CD4-positive, alpha-beta memory T cell (primary cell): ENCODE results near the gene KLHL3. TPM values are rescaled to one million over a fixed set of nuclear protein-coding genes. Genes with fewer than 3 reads are reported as not detected.
A peak's percentile ranks its signal among the peaks of the same experiment; 100 is the strongest.

Source experiments
- CTCF ChIA-PET: fragments of 350-600 bp; sonication (Branson Sonifier 250); formaldehyde crosslinking; loops from one replicate; lab custom pipeline; 2021; ENCODE audit warnings: inconsistent platforms; ENCODE audit not compliant: partially characterized antibody; lab: Charles Lee
- POLR2A ChIA-PET: fragments of 350-600 bp; sonication (Branson Sonifier 250); formaldehyde crosslinking; loops from one replicate; lab custom pipeline; 2021; ENCODE audit not compliant: partially characterized antibody; lab: Charles Lee
- DNase-seq, 5 donors: peaks; one replicate each; pipeline versions ENCODE4 v3.0.0 to v3.0.0-alpha.2; 2020 to 2022; ENCODE audit warnings: mixed read lengths in 1 of 5
- H3K27ac ChIP-seq: one replicate; pipeline ENCODE4 v1.7.0; 2013; ENCODE audit warnings: low read depth, low read length
- H3K27me3 ChIP-seq: 2 replicates; pipeline ENCODE4 v1.7.0; 2013; ENCODE audit warnings: mild to moderate bottlenecking, low read length, moderate library complexity; ENCODE audit not compliant: insufficient read depth
- H3K36me3 ChIP-seq: 2 replicates; pipeline ENCODE4 v1.7.0; 2013; ENCODE audit warnings: mild to moderate bottlenecking, low read length, moderate library complexity; ENCODE audit not compliant: insufficient read depth
- H3K4me1 ChIP-seq: 2 replicates; pipeline ENCODE4 v1.7.0; 2013; ENCODE audit warnings: mild to moderate bottlenecking, low read length, moderate library complexity; ENCODE audit not compliant: insufficient read depth
- H3K4me3 ChIP-seq, 2 donors: one replicate each; pipeline ENCODE4 v1.7.0; 2013; ENCODE audit warnings: low read length in 2 of 2, mild to moderate bottlenecking in 1 of 2
- H3K9me3 ChIP-seq, 2 donors: one replicate each; pipeline ENCODE4 v1.7.0; 2013; ENCODE audit warnings: low read length in 2 of 2, control low read depth in 1 of 2; ENCODE audit not compliant: control insufficient read depth in 1 of 2
- H3K27ac Mint-ChIP-seq, 7 donors: one replicate each; pipeline ENCODE4 v1.8.0; 2020 to 2021; ENCODE audit warnings: mixed read lengths in 7 of 7, mild to moderate bottlenecking in 6 of 7, inconsistent platforms in 3 of 7, moderate library complexity in 3 of 7
- H3K27me3 Mint-ChIP-seq, 2 donors: one replicate each; pipeline ENCODE4 v1.8.0; 2020 to 2021; ENCODE audit warnings: mixed read lengths in 2 of 2
- H3K36me3 Mint-ChIP-seq, 2 donors: one replicate each; pipeline ENCODE4 v1.8.0; 2020 to 2021; ENCODE audit warnings: mixed read lengths in 2 of 2, inconsistent platforms in 1 of 2, mild to moderate bottlenecking in 1 of 2
- H3K4me1 Mint-ChIP-seq, 4 donors: one replicate each; pipeline ENCODE4 v1.8.0; 2020 to 2021; ENCODE audit warnings: mixed read lengths in 4 of 4, mild to moderate bottlenecking in 1 of 4
- H3K4me3 Mint-ChIP-seq, 8 donors: one replicate each; pipeline ENCODE4 v1.8.0; 2020 to 2021; ENCODE audit warnings: mixed read lengths in 8 of 8, mild to moderate bottlenecking in 7 of 8, moderate library complexity in 6 of 8, inconsistent platforms in 3 of 8
- H3K9me3 Mint-ChIP-seq, 8 donors: one replicate each; pipeline ENCODE4 v1.8.0; 2020 to 2021; ENCODE audit warnings: mixed read lengths in 8 of 8, mild to moderate bottlenecking in 5 of 8, inconsistent platforms in 3 of 8, moderate library complexity in 1 of 8
- intact Hi-C: fragments of 100-400 bp; cut with micrococcal nuclease; formaldehyde crosslinking; loops from one replicate; pipeline ENCODE4 v1.15.1; 2023
- microRNA-seq: library from miRNA; unstranded; fragments of <30 nt; microRNA quantifications from one replicate; pipeline ENCODE4 v1.2.0, GENCODE V29; 2021; ENCODE audit warnings: borderline replicate concordance, borderline number of aligned reads, borderline microRNAs expressed, mixed read lengths
- polyA plus RNA-seq, 2 donors: library from polyadenylated mRNA; unstranded; fragments of 300-500 nt; fragmentation: Illumina TruSeq; gene quantifications; one replicate each; pipeline ENCODE4 v1.2.3, GENCODE V29; 2021
- total RNA-seq, 2 experiments: library from RNA; stranded (reverse); gene quantifications; one replicate each; pipeline ENCODE4 v1.2.3, GENCODE V29; 2021

KLHL3 gene
- total and polyA plus RNA-seq, 4 experiments from 2014 or later = 2.2 to 25.9 (median 12.5) TPM

DNA sequence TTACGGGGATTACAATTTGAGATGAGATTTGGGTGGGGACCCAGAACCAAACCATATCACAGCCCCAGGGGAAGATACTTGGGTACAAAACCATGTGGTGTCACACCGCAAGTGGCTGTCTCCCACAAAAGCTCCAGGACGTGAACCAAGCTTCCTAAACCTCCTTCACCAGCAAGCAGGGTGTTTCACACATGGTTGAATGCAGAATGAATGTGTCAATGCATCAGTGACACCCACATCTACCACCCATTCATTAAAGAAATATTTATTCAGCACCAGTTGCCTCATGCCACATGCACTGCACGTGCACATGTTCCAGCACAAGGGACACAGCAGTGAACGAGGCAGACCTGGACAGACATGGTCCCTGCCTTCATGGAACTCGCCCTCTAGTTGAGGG lies 165.8 kb downstream of the KLHL3 start:
- Histone ChIP-seq H3K27ac (no peak overlapping the region), H3K4me1 (no peaks in the 10 kb centered on the region), H3K4me3 (no peak overlapping the region), H3K27me3 (no peaks in the 10 kb centered on the region), H3K9me3 (no peaks in the 10 kb centered on the region), H3K36me3 (no peaks in the 10 kb centered on the region)
- ChIA-PET CTCF (no interaction called here), POLR2A (no interaction called here)
- H3K27ac Mint-ChIP-seq = no peak overlapping the region
- intact Hi-C loops = no loop called here
- no peaks in the 10 kb centered on the region for H3K36me3 Mint-ChIP-seq
- H3K4me3 Mint-ChIP-seq = no peak overlapping the region
- no peak for DNase-seq
- peaks cover 0 to 3% (median 0%) of the 10 kb centered on the region in 8 donors for H3K9me3 Mint-ChIP-seq
- peaks cover 27 to 34% of the 10 kb centered on the region in 2 donors for H3K27me3 Mint-ChIP-seq
- H3K4me1 Mint-ChIP-seq = no peaks in the 10 kb centered on the region

Small RNAs within 50 kb of the gene (microRNA-seq; reads per million reads assigned to microRNA genes)
- gene MIR874 = 677 reads per million, percentile 84 among the genes with 10 or more reads in this experiment

Other genes with a start within 250 kb of the KLHL3 start
- not detected for gene SPOCK1, start 236.8 kb downstream of the KLHL3 start, total RNA-seq
- not detected for gene SPOCK1, start 236.8 kb downstream of the KLHL3 start, polyA plus RNA-seq
- gene HNRNPA0, start 18.3 kb upstream of the KLHL3 start, total RNA-seq = 10 to 100 TPM; 30.5 to 30.7 TPM
- gene HNRNPA0, start 18.3 kb upstream of the KLHL3 start, polyA plus RNA-seq = 10 to 100 TPM in 1 of 2 donors, 1 to 10 TPM in 1; 8.6 to 19.3 TPM
- gene MYOT, start 131.8 kb upstream of the KLHL3 start, total RNA-seq = not detected
- under 1 TPM in 1 of 2 donors, not detected in 1; 0.23 TPM for gene MYOT, start 131.8 kb upstream of the KLHL3 start, polyA plus RNA-seq
- not detected for gene PKD2L2, start 153.4 kb upstream of the KLHL3 start, total RNA-seq
- under 1 TPM; 0.22 to 0.43 TPM for gene PKD2L2, start 153.4 kb upstream of the KLHL3 start, polyA plus RNA-seq